A673 (cell line): Measurements from ENCODE around the gene AQR. TPM values are rescaled to one million over a fixed set of nuclear protein-coding genes. Genes with fewer than 3 reads are reported as not detected.

Source experiments
- BruUV-seq: library from RNA; stranded (reverse); fragments of 400-500 nt; replicated peaks from 2 replicates; lab custom pipeline; 2021; lab: Mats Ljungman, UMichigan
- CTCF ChIA-PET: fragments of 300-600 bp; sonication (Branson Sonifier 250); formaldehyde crosslinking; loops from one replicate; lab custom pipeline; 2022; ENCODE audit warnings: antibody characterized with exemption; lab: Charles Lee
- POLR2A ChIA-PET: fragments of 300-600 bp; sonication (Branson Sonifier 250); formaldehyde crosslinking; loops from one replicate; lab custom pipeline; 2022; ENCODE audit warnings: antibody characterized with exemption; ENCODE audit not compliant: low non-redundant PET; lab: Charles Lee
- DNase-seq: peaks from one replicate; pipeline ENCODE4 v3.0.0-alpha.2; 2015; ENCODE audit warnings: low spot score
- H3K27ac ChIP-seq: fragments of 200-600 bp; sonication (generic); 2 replicates; pipeline ENCODE4 v1.5.1; 2016; ENCODE audit warnings: mixed run types, low read depth, mild to moderate bottlenecking, mixed read lengths, antibody characterized with exemption, low read length; ENCODE audit not compliant: poor library complexity, severe bottlenecking
- H3K27me3 ChIP-seq: fragments of 200-600 bp; sonication (generic); replicated peaks from 2 replicates; pipeline ENCODE4 v1.6.1; 2017; ENCODE audit warnings: mixed run types, low read depth, mild to moderate bottlenecking, mixed read lengths, antibody characterized with exemption, low read length; ENCODE audit not compliant: insufficient read depth, poor library complexity
- H3K36me3 ChIP-seq: fragments of 200-600 bp; sonication (generic); 2 replicates; pipeline ENCODE4 v1.6.1; 2016; ENCODE audit warnings: mixed run types, mild to moderate bottlenecking, mixed read lengths, antibody characterized with exemption, low read length; ENCODE audit not compliant: insufficient read depth, poor library complexity, severe bottlenecking
- H3K4me1 ChIP-seq: fragments of 200-600 bp; sonication (generic); 2 replicates; pipeline ENCODE4 v1.6.1; 2017; ENCODE audit warnings: mixed run types, mild to moderate bottlenecking, mixed read lengths, antibody characterized with exemption, low read length; ENCODE audit not compliant: insufficient read depth, poor library complexity, severe bottlenecking
- H3K4me3 ChIP-seq: fragments of 200-600 bp; sonication (generic); 2 replicates; pipeline ENCODE4 v1.5.1; 2016; ENCODE audit warnings: low read depth, mixed run types, mild to moderate bottlenecking, mixed read lengths, low read length; ENCODE audit not compliant: poor library complexity, severe bottlenecking
- H3K9me3 ChIP-seq: fragments of 200-600 bp; sonication (generic); 2 replicates; pipeline ENCODE4 v1.6.1; 2016; ENCODE audit warnings: mixed run types, low read depth, mild to moderate bottlenecking, mixed read lengths, antibody characterized with exemption, low read length; ENCODE audit not compliant: poor library complexity, severe bottlenecking
- CTCF ChIP-seq: fragments of 300-800, 200-600 bp; sonication (generic); conservative IDR thresholded peaks from 2 replicates; pipeline ENCODE4 v1.5.1; 2017; ENCODE audit warnings: low read depth, mild to moderate bottlenecking, antibody characterized with exemption, low read length, moderate library complexity, mixed read lengths
- EZH2 ChIP-seq: fragments of 200-600 bp; sonication (generic); IDR thresholded peaks from 2 replicates; pipeline ENCODE4 v1.6.1; 2017; ENCODE audit warnings: borderline replicate concordance, low read depth, mild to moderate bottlenecking, mixed read lengths, antibody characterized with exemption, low read length; ENCODE audit not compliant: poor library complexity, severe bottlenecking
- intact Hi-C: fragments of 100-400 bp; cut with micrococcal nuclease; formaldehyde crosslinking; loops from one replicate; pipeline ENCODE4 v1.10.0; 2022; ENCODE audit not compliant: unreplicated experiment
- total RNA-seq: library from RNA; stranded (reverse); gene quantifications from 2 replicates; pipeline ENCODE4 v1.2.3, GENCODE V29; 2021

Gene AQR
- total RNA-seq, 1 experiment from 2014 or later, result 34.2 TPM

GRCh38 chr15:34993412-34993811 lies 23.9 kb upstream of the AQR start:
- intact Hi-C loops, result no loop called here
- H3K36me3 ChIP-seq, result no peaks in the 10 kb centered on the region
- H3K27me3 ChIP-seq, result no peaks in the 10 kb centered on the region
- H3K27ac ChIP-seq, result no peak overlapping the region
- no peaks in the 10 kb centered on the region for H3K4me1 ChIP-seq
- ChIA-PET POLR2A (no interaction called here), CTCF (no interaction called here)
- H3K4me3 ChIP-seq, result no peak overlapping the region
- no peaks in the 10 kb centered on the region for H3K9me3 ChIP-seq
- TF ChIP-seq CTCF, result no peak
- TF ChIP-seq EZH2, result no peak
- no peak for DNase-seq
- no TSS peak for BruUV-seq

- Histone ChIP-seq H3K27ac (peak within 1 kb of the TSS; percentile 84), H3K36me3 (peaks cover 13% of the 10 kb centered on the region), H3K27me3 (no peaks in the 10 kb centered on the region), H3K9me3 (no peaks in the 10 kb centered on the region), H3K4me1 (peaks cover 13% of the 10 kb centered on the region), H3K4me3 (peak within 1 kb of the TSS; percentile 81)
- intact Hi-C loops, result loop anchor here (5.0 kb wide), 1 partner anchor 69 kb away; no protein-coding TSS in a partner anchor
- ChIA-PET POLR2A (interaction anchor here (0.6 to 0.7 kb wide), 3 partner anchors 11 to 19 kb away, joined by 3 read pairs; partner anchors contain the start of gene AQR), CTCF (interaction anchor here (1.3 kb wide), 1 partner anchor 19 kb away, joined by 8 read pairs; the partner anchor contains the start of gene AQR)
- no peak for TF ChIP-seq EZH2
- TF ChIP-seq CTCF, result no peak
- no TSS peak for BruUV-seq
- DNase-seq, result peak; percentile 82
These were observed 18.7 kb upstream of the AQR start, which contains the start of gene ZNF770 for GRCh38 chr15:34988027-34988902. Gene ZNF770, minus strand, starts transcription at chr15:34988287. Its CDS starts 4,853 bp downstream, at chr15:34983434.

GRCh38 chr15:34987609-34988026 lies 18.1 kb upstream of the AQR start:
- POLR2A ChIA-PET, result interaction anchor here (0.7 kb wide), 1 partner anchor 18 kb away, joined by 3 read pairs; the partner anchor contains the start of gene AQR
- no TSS peak for BruUV-seq
- H3K9me3 ChIP-seq, result no peaks in the 10 kb centered on the region

More at GRCh38 chr15:34987609-34988026, 18.1 kb upstream of the AQR start:
- H3K27ac ChIP-seq, result peak overlapping the region; percentile 84
- intact Hi-C loops, result loop anchor here (5.0 kb wide), 1 partner anchor 70 kb away; no protein-coding TSS in a partner anchor
- TF ChIP-seq CTCF, result no peak
- no peak for TF ChIP-seq EZH2
- peaks cover 13% of the 10 kb centered on the region for H3K4me1 ChIP-seq
- no peaks in the 10 kb centered on the region for H3K27me3 ChIP-seq
- CTCF ChIA-PET, result interaction anchor here (1.3 kb wide), 1 partner anchor 18 kb away, joined by 8 read pairs; the partner anchor contains the start of gene AQR
- H3K4me3 ChIP-seq, result peak overlapping the region; percentile 81
- peaks cover 20% of the 10 kb centered on the region for H3K36me3 ChIP-seq
- no peak for DNase-seq
